ENCODE measurements around the gene MAD1L1.

MAD1L1 gene

DNA sequence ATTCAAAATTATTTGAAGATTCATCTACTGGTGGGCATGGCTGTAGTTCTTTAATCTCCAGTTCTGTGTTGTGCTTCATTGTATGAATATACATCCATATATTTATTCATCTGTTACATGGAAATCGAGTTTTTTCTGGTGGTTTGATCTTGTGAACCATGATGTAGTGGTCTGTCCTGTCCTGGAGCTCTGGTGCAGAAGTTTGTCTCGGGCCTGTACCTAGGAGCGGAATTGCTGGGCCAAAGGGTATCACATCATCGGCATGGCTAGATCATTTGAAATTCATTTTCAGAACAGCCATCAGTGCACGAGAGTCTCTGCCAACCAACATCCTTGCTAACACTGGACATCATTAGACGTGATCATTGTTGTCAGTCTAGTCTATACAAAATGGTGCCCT is 455.6 kb downstream of the MAD1L1 start:
- no peak for DNase-seq (ENCODE audit: low read depth)
- no peak overlapping the region for H3K4me3 ChIP-seq (ENCODE audit: low read depth, low read length)
- TF ChIP-seq, protein P1, sequence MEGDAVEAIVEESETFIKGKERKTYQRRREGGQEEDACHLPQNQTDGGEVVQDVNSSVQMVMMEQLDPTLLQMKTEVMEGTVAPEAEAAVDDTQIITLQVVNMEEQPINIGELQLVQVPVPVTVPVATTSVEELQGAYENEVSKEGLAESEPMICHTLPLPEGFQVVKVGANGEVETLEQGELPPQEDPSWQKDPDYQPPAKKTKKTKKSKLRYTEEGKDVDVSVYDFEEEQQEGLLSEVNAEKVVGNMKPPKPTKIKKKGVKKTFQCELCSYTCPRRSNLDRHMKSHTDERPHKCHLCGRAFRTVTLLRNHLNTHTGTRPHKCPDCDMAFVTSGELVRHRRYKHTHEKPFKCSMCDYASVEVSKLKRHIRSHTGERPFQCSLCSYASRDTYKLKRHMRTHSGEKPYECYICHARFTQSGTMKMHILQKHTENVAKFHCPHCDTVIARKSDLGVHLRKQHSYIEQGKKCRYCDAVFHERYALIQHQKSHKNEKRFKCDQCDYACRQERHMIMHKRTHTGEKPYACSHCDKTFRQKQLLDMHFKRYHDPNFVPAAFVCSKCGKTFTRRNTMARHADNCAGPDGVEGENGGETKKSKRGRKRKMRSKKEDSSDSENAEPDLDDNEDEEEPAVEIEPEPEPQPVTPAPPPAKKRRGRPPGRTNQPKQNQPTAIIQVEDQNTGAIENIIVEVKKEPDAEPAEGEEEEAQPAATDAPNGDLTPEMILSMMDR (IDR thresholded peaks at IDR 0.05; ENCODE audit: low read depth, low read length, missing control alignments), result no peak
- in situ Hi-C loops (cut with HindIII; ENCODE audit: low sequenced_read_pairs), result loop anchor here (10.0 kb wide), 1 partner anchor 152 kb away; no protein-coding TSS in a partner anchor

DNA sequence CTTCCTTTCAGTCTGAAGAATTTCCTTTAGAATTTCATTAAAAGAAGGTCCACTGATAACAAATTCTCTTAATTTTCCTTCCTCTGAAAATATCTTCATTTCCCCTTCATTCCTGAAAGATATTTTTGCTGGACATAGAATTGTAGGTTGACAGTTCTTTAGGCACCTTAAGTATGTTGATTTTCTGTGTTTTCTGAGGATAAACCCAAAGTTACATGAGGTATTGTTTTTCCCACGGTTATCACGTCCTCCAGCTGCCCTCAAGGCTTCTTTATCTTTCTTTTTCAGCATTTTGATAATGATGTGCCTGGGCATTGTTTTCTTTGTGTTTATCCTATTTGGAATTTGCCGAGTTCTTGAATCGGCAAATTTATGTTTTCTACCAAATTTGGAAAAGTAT is 457.4 kb downstream of the MAD1L1 start:
- DNase-seq (ENCODE audit: low read depth), result no peak
- in situ Hi-C loops (cut with HindIII; ENCODE audit: low sequenced_read_pairs), result loop anchor here (10.0 kb wide), 1 partner anchor 151 kb away; no protein-coding TSS in a partner anchor
- TF ChIP-seq, protein P1 (IDR thresholded peaks at IDR 0.05; ENCODE audit: low read depth, low read length, missing control alignments), result no peak
- H3K4me3 ChIP-seq (ENCODE audit: low read depth, low read length), result no peak overlapping the region

DNA sequence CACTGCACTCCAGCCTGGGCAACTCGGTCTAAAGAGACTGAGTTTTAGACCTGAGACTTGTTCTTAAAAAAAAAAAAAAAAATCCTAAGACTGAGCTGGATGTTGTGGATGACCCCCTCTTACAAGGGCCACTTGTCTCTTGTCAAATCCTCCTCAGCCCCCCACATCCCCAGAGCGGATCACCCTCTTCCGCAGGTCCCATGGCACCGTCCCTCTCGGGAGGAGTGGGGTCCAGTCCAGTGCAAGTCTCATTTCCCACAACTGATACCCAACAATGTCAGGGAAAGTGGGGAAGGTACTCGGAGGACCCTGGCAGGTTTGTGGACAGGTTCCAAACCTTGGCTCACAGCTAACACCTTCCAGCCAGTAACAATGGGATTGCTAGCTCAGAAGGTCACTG is 462.4 kb downstream of the MAD1L1 start:
- H3K4me3 ChIP-seq (ENCODE audit: low read depth, low read length), result no peak overlapping the region
- DNase-seq (ENCODE audit: low read depth), result no peak
- TF ChIP-seq, protein P1 (IDR thresholded peaks at IDR 0.05; ENCODE audit: low read depth, low read length, missing control alignments), result no peak
- in situ Hi-C loops (cut with HindIII; ENCODE audit: low sequenced_read_pairs), result loop anchor here (10.0 kb wide), 1 partner anchor 146 kb away; no protein-coding TSS in a partner anchor

DNA sequence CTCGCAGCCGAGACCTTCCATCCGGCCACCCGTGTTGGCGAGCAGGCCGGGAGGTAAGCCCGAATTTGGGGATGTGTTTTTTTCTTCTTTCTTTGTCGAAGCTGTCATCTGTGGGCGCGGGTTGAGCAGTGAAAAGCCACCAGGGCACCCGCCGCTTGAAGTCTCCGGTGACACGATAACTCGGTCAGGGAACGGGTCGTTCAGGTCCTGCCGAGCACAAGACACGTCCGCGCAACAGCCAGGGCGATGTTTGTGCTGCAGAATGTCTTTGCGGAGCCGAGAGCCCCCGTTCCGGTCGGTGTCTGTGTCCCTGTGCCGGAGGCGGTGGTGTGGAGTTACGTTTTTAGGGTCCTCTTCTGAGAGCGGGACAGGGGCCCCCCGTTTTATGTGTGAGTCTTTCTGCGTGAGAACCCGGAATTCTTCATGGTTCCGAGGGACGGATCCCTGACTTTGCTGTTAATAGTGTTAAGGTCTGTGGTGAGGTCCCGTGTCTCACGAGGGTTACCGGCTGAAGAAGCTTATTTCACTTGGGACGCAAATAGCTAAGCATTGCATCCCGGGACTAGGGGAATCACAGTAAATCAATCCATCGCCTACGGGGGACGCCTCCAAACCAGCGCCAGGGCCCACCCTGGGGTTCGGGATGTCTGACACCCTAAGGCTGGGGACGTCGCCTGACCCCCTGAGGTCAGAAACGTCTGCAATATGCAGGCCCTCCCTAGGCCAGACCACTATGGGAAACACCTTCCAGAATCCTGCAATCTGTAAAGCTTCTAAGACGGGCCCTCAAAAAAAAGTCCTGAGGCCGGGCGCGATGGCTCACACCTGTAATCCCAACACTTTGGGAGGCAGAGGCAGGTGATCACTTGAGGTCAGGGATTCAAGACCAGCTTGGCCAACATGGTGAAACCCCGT is 463.2 kb downstream of the MAD1L1 start:
- in situ Hi-C loops (cut with HindIII; ENCODE audit: low sequenced_read_pairs), result loop anchor here (10.0 kb wide), 1 partner anchor 145 kb away; no protein-coding TSS in a partner anchor
- no peak overlapping the region for H3K4me3 ChIP-seq (ENCODE audit: low read depth, low read length)
- no peak for DNase-seq (ENCODE audit: low read depth)
- TF ChIP-seq, protein P1 (IDR thresholded peaks at IDR 0.05; ENCODE audit: low read depth, low read length, missing control alignments), result no peak

DNA sequence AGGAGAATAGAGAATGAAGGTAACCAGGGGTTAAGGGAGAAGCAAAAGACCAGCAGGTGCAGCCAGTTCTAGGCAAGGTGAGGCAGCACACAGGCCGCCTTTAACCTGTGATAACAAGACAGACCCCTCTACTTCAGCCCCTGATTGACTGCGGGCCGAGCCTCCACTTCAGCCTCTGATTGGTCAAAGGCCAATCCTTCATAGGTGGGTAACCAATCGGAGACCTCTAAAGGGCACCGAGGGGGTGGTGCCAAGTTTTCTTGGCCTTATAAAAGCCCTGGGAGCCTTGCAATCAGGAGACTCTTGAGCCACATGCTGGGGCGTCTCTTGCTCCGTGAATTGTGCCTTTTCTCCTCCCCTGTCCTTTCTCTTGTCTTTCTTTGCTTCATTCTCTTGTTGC is 463.9 kb downstream of the MAD1L1 start:
- TF ChIP-seq, protein P1 (IDR thresholded peaks at IDR 0.05; ENCODE audit: low read depth, low read length, missing control alignments), result no peak
- DNase-seq (ENCODE audit: low read depth), result no peak
- in situ Hi-C loops (cut with HindIII; ENCODE audit: low sequenced_read_pairs), result no loop called here
- no peak overlapping the region for H3K4me3 ChIP-seq (ENCODE audit: low read depth, low read length)

DNA sequence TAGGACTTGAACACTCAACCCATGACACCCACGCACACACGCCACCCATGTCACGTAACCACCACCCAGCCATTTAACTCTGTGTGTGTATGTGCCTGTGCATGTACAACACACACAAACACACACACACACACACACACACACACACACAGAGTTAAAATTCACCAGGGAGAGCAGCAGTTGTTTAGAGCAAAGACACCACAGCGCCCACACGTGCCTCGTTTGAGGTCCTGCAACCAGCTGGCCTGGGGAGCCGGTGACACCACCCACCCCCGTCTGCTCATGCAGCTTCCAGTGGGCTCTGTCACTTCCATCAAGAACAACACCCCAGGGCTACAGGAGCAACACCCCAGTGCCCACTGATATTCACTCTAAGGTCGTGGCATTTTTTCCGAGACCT is 465.2 kb downstream of the MAD1L1 start:
- in situ Hi-C loops (cut with HindIII; ENCODE audit: low sequenced_read_pairs), result no loop called here
- TF ChIP-seq, protein P1 (IDR thresholded peaks at IDR 0.05; ENCODE audit: low read depth, low read length, missing control alignments), result no peak
- H3K4me3 ChIP-seq (ENCODE audit: low read depth, low read length), result no peak overlapping the region
- DNase-seq (ENCODE audit: low read depth), result no peak

Measured in astrocyte of the cerebellum (primary cell).